Middle frontal gyrus (tissue), 1 donor: Measurements from ENCODE around the gene ACTG2.

ENCODE experiments used
- DNase-seq: peaks from one replicate; pipeline ENCODE4 v3.0.0-alpha.2; 2015; ENCODE audit warnings: low spot score; ENCODE audit errors: extremely low spot score

ACTG2 gene

DNA sequence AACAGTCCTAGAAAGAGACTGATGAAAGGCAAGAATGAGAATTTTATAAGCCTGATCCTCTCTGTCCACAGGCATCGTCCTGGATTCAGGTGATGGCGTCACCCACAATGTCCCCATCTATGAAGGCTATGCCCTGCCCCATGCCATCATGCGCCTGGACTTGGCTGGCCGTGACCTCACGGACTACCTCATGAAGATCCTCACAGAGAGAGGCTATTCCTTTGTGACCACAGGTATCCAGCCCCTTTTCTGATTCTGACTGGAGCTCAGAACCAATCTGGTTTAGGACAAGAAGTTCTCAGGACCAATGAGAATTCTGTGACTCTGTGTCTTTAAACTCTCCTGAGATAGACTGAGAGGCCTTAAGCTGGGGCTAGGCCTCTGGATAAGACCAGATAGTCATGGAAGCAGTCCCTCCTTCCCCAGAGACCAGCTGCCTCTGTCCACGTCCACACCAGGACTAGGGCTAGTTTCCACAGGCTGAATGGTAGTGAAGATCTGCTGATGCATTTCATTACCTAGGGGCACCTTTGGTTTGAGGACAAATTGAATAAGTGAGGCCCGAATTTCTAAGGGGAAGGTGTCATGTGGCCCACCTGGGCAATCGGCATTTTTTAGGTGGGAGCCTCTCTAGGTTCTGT, 20.7 kb downstream of the ACTG2 start:
- DNase-seq = no peak

DNA sequence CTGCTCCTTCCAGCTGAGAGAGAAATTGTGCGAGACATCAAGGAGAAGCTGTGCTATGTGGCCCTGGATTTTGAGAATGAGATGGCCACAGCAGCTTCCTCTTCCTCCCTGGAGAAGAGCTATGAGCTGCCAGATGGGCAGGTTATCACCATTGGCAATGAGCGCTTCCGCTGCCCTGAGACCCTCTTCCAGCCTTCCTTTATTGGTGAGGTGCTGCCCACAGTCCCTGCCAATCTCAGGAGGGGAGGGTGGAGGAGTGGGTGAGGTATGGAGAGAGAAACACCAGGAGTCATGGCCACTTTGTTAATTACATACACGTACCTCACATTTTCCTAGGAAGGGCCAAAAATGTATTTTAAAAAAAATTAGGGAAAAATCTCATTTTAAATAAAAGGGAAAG, 21.9 kb downstream of the ACTG2 start:
- no peak for DNase-seq

DNA sequence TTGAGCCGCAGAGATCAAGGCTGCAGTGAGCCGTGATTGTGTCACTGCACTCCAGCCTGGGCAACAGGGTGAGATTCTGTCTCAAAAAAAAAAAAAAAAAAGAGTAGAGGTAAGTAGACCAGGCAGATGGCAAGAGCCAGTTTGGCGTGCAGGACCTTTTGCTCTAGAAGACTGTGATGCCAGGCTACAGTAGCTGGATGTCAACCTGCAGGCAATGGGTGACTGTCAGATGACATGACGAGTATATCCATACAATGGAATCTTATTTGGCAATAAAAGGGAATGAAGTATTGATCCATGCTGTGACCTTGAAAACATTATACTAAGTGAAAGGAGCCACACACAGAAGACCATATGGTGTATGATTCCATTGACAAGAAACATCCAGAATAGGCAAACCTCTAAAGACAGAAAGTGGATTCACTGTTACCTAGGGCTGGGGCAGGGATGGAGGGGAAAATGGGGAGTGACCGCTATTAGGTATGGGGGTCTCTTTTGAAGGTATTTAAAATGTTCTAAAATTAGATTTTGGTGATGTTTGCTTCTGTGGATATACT, 22.7 kb downstream of the ACTG2 start:
- DNase-seq = no peak

DNA sequence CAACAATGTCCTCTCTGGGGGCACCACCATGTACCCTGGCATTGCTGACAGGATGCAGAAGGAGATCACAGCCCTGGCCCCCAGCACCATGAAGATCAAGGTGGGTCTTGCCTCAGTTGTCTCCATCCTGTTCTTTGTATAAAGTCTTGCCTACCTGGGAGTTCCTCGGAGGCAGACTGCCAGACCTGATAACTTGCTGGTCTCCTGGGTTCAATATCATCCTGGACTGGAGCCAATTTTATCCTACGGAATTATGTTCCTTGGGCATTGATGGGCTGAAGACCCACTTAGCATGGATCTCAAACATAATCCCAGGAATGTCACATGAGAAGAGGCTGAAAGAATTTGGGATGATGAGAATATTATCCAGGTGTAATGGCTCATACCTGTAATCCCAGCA, 23.9 kb downstream of the ACTG2 start:
- no peak for DNase-seq

DNA sequence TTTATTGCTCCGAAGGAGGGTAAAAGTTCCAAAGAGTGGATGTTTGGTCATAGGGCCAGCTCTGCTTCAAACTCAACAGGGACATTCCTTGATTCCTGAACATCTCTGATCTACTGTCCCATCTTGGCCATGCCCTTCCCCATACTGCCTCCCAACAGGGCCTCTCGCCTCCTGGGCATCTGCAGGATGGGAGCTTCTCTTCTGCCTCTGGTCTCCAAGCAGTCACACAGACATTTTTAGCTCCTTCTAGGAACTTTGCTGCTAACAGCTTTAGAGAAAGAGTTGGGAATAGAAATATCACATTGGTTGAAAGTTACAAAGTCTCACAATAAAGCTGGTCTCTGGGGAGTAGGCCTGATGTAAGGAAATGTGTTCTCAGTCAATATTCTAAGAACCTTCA, 24.5 kb downstream of the ACTG2 start:
- DNase-seq = no peak

DNA sequence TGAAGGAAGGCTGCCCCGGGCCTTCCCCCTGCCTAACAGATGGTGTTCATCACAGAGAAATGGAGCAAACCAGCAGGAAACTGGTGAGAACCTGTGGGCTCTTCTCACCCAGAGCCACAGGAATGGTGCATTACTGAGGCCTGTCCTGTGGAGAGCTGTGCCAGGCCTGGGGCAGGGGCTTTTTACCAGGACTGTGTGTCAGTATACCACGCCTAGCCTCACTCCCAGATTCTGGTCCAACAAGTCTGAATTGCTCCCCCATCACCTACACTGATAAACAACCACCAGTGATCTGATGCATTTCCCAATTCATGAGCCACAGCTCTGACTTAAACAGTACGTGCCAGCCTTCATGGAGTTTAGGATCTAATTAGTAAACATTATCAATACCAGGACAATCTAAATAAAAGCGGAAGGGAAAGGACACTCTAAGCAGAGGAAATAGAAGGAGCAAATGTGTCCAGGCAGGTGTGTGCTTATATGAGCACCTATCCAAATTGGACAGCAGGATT, 24.9 kb downstream of the ACTG2 start:
- DNase-seq = no peak

DNA sequence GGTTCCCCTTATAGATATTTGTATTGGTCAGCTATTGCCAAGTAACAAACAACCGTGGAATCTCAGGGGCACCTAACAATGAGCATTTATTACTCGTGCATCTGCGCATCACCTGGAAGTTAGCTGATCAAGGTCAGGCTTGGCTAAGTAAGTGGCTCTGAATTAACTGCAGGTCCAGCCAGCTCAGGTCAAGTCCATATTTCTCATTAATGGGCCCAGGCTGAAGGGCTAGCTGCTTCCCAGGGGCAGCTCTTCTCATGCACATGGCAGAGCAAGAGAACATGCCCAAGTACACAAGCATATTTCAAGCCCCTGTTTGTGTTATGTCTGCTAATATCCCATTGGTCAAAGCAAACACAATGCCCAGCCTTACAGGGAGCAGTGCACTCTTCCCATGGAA, 26.0 kb downstream of the ACTG2 start:
- DNase-seq = no peak

DNA sequence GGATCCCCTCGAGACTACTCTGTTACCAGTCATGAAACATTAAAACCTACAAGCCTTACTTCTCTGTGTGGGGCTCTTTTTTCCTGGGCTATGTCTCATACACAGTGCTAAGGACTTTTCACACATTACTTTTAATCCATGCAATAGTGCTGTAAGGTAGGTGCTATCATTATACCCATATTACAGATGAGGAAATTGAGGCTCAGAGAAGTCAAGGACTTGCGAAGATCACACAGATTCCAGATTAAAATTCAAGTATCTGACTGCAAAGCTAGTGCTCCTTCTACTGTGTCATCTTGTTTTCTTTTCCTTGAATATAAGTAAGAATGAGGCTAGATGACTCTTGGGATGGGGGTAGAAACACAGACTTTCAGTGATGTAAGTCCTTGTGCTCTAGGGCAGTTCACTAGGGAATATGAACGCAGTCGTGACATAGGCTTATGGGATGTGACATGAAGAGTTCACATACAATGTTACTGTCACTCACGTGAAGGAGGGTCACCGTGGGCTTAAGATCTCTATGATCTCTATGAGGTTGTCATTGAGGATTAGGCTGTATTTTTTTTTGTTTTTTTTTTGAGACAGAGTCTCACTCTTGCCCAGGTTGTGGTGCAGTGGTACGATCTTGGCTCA, 26.9 kb downstream of the ACTG2 start:
- DNase-seq = no peak

DNA sequence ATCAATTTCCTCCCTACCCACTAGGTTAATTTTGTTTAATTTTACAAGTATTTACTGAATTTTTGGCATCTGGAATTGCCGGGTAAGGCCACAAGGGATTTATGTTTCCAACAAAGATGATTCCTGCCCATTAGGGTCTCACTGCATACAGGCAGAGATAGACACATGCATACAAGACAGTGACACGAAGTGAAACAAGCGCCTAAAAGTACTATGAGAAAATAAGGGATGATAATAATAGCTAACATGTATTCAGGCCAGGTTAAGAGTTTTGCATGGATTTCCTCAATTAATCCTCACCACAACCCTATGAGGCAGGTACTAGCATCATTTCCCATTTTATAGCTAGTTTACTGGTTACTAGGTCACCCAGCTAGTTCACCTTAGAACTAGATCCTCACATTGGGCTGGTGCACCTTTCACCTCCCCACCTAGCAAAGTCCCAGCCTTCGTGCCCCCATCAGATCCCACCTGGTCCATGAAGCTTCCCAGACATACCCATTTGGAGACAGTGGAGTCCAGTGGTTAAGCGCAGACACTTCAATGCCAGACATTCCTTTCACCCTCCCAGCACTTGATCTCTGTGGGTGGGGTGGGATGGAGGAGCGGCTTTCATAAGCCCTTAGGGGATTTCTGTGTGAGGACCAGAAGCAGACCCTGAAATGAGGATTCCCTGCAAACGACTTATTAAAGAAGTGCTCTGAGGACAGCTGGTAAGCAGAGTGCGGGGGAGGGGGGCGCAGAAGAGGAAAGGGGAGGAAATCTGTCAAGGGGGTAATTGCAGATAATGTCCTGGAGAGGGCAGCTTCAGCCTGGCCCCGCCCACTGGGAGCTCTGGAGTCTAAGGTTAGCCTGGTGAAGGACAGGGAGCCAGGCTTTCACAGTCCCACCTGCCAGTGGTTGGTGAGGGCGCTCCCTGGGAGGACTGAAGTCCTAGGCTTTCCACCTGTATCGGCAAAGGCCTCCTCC, 28.1 kb downstream of the ACTG2 start:
- DNase-seq = no peak

DNA sequence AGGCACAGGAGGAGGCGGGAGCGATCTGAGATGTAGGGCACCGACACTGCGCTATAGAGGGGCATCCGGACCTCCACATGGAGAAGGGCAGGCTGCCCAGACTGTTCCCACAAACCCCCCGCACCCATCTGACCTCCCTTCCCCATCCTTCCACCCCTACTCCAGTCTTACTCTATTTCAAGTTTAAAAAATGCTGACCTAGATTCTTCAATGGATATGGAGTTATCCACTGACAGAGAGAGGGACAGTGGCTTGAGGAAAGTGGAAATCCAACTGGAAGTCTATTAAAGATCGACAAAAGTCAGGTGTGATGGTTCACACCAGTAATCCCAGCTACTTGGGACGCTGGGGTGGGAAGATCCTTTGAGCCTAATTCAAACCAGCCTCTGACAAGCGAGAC, 28.8 kb downstream of the ACTG2 start:
- DNase-seq = no peak

DNA sequence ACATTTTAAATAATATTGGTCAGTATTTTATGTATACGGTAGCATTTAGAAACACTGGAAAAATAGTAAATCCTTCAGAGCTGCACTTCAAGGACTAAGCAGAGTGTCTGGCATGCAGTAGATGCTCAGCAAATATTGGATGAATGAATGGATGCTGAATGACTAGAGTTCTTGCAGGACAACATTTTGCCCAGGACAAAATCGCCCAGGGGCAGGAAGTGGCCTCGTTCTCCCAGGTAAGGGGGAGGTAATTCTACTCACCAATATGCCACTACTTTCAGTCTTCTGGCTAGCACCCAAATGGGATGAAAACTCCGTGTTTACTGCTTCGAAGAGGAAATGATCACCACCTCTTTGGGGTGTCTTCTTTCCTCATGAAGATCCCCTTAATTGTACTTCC, 29.9 kb downstream of the ACTG2 start:
- DNase-seq = no peak

DNA sequence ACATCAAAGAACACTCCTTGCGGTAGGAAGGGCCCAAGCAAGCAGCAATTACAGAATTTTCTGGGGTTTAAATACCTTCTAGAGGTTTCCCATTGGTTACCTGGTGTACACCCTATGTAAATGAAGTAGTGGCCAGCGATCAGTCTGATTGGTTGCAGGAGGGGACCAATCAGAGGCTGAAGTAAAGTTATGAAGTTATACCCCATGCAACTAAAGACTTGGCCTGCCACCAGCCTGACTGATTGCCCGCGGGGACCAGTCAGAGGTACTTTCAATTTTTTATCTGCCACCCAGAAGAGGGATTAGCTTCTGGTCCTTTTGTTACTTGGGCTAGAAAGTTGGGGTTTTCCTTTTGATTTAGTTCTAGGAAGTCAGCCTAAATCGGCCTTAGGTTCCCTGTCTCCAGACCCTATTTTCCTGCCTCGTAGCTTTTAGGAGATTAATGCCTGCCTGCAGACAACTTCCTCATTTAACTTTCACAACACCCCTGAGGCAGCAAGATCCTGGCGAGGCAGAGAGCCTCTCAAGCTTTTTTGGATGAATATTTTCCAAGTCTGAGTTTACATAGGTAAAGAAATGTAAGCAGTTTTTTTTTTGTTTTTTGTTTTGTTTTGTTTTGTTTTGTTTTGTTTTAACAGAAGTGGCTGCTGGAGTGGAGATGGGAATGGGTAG, 32.4 kb downstream of the ACTG2 start:
- DNase-seq = no peak

DNA sequence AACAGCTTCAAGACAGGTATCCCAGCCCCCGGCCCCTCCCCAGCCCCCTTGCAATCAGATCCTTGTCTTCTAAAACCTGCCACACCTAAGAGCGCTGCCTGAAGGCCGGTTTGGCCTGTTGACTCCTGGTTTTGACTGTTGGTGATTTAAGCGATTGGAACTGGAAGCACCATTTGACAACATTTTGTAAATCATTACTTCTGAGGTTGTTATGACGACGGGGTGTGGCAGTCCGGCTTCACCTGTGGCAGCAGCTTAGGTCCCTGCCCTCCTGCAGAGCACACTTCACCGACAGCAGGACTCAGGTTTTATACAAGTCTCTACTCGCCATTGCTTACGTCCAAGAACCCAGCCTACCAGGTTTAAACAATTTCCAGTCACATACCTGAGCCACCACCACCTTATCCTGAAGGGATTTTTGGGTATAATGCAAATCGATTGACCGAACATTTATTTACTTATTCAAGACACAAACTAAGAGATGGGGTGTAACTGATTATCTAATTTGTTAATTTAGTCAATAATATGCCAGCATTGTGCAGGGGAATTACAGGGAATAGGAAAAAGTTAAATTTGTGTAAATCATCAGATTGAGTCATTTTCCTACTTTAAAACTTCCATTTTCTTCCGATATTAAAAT, 33.2 kb downstream of the ACTG2 start:
- no peak for DNase-seq

DNA sequence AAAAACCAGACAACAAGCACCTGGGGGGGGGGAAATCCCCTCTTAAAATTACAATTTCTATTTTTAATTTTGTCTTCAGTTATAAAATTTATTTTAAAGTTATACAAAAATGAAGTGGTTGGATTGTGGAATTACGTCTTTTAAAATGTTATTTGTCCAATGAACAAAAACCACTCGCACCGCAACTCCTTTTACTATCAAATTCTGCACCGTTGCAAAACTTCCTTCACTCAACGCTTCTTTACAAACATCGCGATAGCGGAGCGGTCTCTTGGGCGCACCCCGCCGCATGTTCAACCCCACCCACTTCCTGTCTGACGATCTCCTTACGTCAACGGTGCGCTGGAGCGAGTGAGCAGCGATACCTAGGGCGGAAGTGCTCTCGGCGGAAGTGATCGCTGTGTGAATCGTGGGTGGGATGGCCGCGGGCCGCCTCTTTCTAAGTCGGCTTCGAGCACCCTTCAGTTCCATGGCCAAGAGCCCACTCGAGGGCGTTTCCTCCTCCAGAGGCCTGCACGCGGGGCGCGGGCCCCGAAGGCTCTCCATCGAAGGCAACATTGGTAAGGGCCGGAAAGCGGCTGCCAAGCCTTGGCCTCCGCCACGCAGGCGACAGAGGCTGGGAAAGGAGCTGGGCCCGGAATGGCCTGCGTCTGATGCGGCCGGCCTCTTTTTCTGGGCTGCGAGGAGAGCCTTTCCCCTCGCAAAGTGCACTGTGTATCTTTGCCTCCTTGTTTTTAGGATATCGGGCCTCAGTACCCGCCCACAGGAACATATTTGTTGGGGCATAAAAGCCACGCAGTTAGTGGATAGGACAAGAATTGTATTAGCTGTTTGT, 33.9 kb downstream of the ACTG2 start, which contains the start of gene DGUOK:
DGUOK (plus strand) TSS at position 388 of the 835 bp plus-strand sequence; CDS start at position 419, 31 bp downstream.
- DNase-seq = peak; percentile 94

DNA sequence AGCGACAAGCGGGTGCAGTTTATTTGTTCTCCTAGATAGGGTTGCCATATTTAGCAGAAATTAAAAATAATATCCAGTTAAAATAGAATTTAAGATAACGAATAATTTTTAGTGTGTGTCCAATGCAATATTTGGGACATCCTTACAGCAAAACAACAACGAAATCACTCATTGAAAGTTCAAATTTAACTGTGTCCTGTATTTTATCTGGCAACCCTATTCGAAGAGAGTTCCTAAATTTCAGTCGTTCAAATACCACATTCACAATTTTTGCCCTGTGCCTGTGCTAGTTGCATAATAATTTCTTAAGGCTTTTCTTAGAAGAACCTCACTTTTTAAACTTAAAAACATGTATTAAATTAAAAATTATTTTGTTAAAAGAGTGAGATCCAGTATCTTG, 34.5 kb downstream of the ACTG2 start:
- no peak for DNase-seq

DNA sequence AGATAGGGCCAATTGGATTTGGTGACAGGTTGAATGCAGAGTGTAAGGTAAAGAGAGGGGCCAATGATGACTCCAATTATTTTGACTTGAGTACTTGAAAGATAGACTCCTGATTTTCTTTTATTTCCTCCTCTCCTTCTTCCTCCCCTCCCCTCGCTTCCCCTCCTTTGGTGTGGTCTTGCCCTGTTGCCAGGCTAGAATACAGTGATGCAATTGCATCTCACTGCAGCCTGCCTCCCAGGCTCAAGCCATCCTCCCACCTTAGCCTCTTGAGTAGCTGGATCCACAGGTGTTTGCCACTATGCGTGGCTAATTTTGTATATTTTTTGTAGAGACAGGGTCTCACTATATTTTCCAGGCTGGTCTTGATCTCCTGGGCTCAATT, 36.1 kb downstream of the ACTG2 start:
- no peak for DNase-seq

DNA sequence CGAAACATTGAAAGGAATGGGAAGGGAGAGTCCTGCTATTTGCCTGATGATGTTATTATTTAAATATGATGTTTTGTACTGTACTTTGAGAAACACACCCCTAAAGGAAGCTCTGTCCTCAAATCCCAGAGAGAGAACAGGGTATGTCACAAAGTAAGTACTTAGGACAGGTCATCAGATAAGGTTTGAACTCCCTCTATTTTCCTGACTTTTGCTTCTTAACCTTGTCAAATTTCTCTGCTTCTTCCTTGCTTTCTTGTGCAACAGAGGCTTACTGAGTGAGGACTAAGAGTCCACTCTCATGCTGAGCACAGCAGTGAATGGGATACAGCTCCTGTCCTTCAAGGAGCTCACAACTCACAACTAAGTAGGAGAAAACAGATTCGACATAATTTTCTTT, 37.6 kb downstream of the ACTG2 start:
- no peak for DNase-seq

DNA sequence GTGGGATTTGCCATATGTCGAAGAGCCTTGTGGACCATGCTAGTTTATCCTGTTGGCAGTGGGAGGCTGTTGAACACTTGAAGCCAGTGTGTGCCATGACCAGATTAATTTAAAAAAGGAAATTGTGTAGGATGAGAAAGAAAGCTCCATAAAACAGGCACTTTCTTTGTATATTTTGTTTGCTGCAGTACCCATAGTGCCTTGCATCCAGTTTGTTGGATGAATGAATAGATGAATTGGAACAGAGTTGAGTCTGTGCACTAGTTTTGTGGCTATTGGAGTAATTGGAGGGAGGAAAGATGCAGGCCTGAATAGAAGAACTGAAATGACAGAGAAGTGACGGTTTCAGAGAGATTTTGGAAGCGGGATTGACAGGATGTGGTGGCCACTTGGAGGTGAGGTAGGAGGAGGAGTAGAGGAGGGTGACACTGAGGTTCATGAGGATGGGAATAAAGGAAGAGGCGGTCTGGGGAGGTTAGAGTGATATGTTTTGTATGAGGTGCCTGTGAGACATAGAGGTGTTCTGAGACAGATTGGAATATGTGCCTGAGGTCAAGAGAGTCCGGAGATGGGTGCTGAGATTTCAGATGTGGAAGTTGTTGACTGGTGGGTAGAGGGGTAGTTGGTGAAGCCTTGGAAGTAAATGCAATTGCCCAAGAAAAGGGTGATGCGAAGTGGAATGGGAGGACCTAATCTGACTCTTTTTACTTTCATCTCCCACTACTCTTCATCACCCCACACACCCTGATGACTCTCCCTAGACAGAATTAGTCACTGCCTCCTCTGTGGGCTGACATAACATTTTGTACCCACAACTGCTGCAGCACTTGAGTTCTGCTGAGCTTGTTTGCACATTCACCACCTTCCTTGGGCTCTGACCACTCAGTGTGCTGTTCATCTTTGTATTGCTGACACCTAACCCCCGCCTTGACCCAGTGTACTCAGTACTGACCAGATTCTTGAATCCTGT, 39.0 kb downstream of the ACTG2 start:
- no peak for DNase-seq

DNA sequence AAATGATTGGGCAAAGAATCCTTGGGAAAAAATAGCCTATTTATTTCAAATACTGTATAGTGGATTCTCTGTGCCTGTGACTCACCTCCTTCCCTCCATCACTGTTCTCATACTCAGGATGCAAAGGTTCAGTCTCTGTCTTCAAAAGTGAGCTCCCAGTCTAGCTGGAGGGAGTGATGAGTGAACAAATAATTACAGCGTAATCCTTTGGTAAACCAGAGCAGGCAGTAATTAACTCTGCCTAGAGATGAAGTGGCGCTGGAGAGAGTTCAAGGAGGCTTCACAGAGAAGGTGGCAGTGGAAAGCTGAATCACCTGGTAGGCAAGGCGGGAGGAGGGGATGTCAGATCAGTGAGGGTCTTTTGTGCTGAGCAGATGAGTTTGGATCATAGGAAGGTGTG, 40.4 kb downstream of the ACTG2 start:
- DNase-seq = no peak
